ENCODE measurements around the gene MMP2. TPM values are rescaled to one million over a fixed set of nuclear protein-coding genes. Genes with fewer than 3 reads are reported as not detected.

Gene MMP2
- total RNA-seq, 1 experiment from 2014 or later: not detected

- H3K9ac ChIP-seq (ENCODE audit: low read length): no peak overlapping the region
- H3K4me1 ChIP-seq (ENCODE audit: insufficient read depth, low read length): no peaks in the 10 kb centered on the region
- CTCF ChIA-PET: no interaction called here
- no peaks in the 10 kb centered on the region for H3F3A ChIP-seq (ENCODE audit: low read length, unreplicated experiment)
- BruUV-seq (replicated peaks): no TSS peak
- no peaks in the 10 kb centered on the region for H3K36me3 ChIP-seq (ENCODE audit: low read depth, low read length)
- intact Hi-C loops (cut with micrococcal nuclease): no loop called here
- H2AFZ ChIP-seq (ENCODE audit: low read length): no peak overlapping the region
- H3K27me3 ChIP-seq (ENCODE audit: low read length): no peaks in the 10 kb centered on the region
- H3K9me3 ChIP-seq (ENCODE audit: low read length): no peaks in the 10 kb centered on the region
- H3K79me2 ChIP-seq (ENCODE audit: low read length): no peaks in the 10 kb centered on the region
- no peak for DNase-seq
- no peak overlapping the region for H3K4me2 ChIP-seq (ENCODE audit: low read length)
- POLR2A ChIA-PET (ENCODE audit: unreplicated experiment): no interaction called here
- TF ChIP-seq CTCF (conservative IDR thresholded peaks at IDR 0.05; ENCODE audit: low read depth, low read length): no peak
- no peak for TF ChIP-seq EZH2 (IDR thresholded peaks at IDR 0.05; ENCODE audit: low read length, unreplicated experiment)
- no peak overlapping the region for H3K4me3 ChIP-seq (ENCODE audit: low read length)
- no peak overlapping the region for H3K27ac ChIP-seq (ENCODE audit: low read length)
- no peak for ATAC-seq
- no peaks in the 10 kb centered on the region for H4K20me1 ChIP-seq (ENCODE audit: low read length)
- no peaks in the 10 kb centered on the region for H3K9me2 ChIP-seq (replicated peaks; ENCODE audit: low read length)
Observed at GRCh38 chr16:55454861-55455260, 24.1 kb upstream of the MMP2 start.

GRCh38 chr16:55462241-55462640 lies 16.8 kb upstream of the MMP2 start:
- TF ChIP-seq EZH2 (IDR thresholded peaks at IDR 0.05; ENCODE audit: low read length, unreplicated experiment) (no peak), CTCF (conservative IDR thresholded peaks at IDR 0.05; ENCODE audit: low read depth, low read length) (no peak), EZH2phosphoT487 (IDR thresholded peaks at IDR 0.05; ENCODE audit: borderline replicate concordance, low read length) (no peak)
- H3K27ac ChIP-seq (ENCODE audit: low read length): no peak overlapping the region
- BruUV-seq (replicated peaks): no TSS peak
- no peak overlapping the region for H2AFZ ChIP-seq (ENCODE audit: low read length)
- peaks cover 2% of the 10 kb centered on the region; the same call in 1 of the 2 replicates for H3K36me3 ChIP-seq (ENCODE audit: low read depth, low read length)
- H3F3A ChIP-seq (ENCODE audit: low read length, unreplicated experiment): no peaks in the 10 kb centered on the region
- POLR2A ChIA-PET (ENCODE audit: unreplicated experiment): no interaction called here
- no peaks in the 10 kb centered on the region for H3K4me1 ChIP-seq (ENCODE audit: insufficient read depth, low read length)
- ATAC-seq (no peak), DNase-seq (no peak)
- intact Hi-C loops (cut with micrococcal nuclease): loop anchor here (10.0 kb wide), 1 partner anchor 1687 kb away; no protein-coding TSS in a partner anchor
- H3K9me3 ChIP-seq (ENCODE audit: low read length): no peaks in the 10 kb centered on the region
- CTCF ChIA-PET: no interaction called here
- H3K9ac ChIP-seq (ENCODE audit: low read length): no peak overlapping the region
- H4K20me1 ChIP-seq (ENCODE audit: low read length): no peaks in the 10 kb centered on the region
- no peak overlapping the region for H3K4me3 ChIP-seq (ENCODE audit: low read length)
- H3K4me2 ChIP-seq (ENCODE audit: low read length): no peak overlapping the region
- no peaks in the 10 kb centered on the region for H3K27me3 ChIP-seq (ENCODE audit: low read length)
- H3K9me2 ChIP-seq (replicated peaks; ENCODE audit: low read length): no peaks in the 10 kb centered on the region
- no peaks in the 10 kb centered on the region for H3K79me2 ChIP-seq (ENCODE audit: low read length)

- Histone ChIP-seq H3K9me2 (replicated peaks; ENCODE audit: low read length) (no peaks in the 10 kb centered on the region), H3K4me2 (ENCODE audit: low read length) (no peak overlapping the region), H3K9ac (ENCODE audit: low read length) (no peak overlapping the region), H4K20me1 (ENCODE audit: low read length) (no peaks in the 10 kb centered on the region), H3K9me3 (ENCODE audit: low read length) (no peaks in the 10 kb centered on the region), H3K36me3 (ENCODE audit: low read depth, low read length) (peaks cover 2% of the 10 kb centered on the region; the same call in 1 of the 2 replicates), H2AFZ (ENCODE audit: low read length) (no peak overlapping the region), H3K4me3 (ENCODE audit: low read length) (no peak overlapping the region), H3K27ac (ENCODE audit: low read length) (no peak overlapping the region), H3K4me1 (ENCODE audit: insufficient read depth, low read length) (no peaks in the 10 kb centered on the region), H3F3A (ENCODE audit: low read length, unreplicated experiment) (no peaks in the 10 kb centered on the region), H3K79me2 (ENCODE audit: low read length) (no peaks in the 10 kb centered on the region), H3K27me3 (ENCODE audit: low read length) (no peaks in the 10 kb centered on the region)
- POLR2A ChIA-PET (ENCODE audit: unreplicated experiment): no interaction called here
- intact Hi-C loops (cut with micrococcal nuclease): loop anchor here (10.0 kb wide), 1 partner anchor 1690 kb away; no protein-coding TSS in a partner anchor
- CTCF ChIA-PET: interaction anchor here (0.5 to 1.0 kb wide), 4 partner anchors 80 to 1911 kb away, joined by 3 to 4 read pairs (median 3); no protein-coding TSS in a partner anchor
- no TSS peak for BruUV-seq (replicated peaks)
- ATAC-seq (no peak), DNase-seq (no peak)
- TF ChIP-seq EZH2 (IDR thresholded peaks at IDR 0.05; ENCODE audit: low read length, unreplicated experiment) (no peak), EZH2phosphoT487 (IDR thresholded peaks at IDR 0.05; ENCODE audit: borderline replicate concordance, low read length) (no peak), CTCF (conservative IDR thresholded peaks at IDR 0.05; ENCODE audit: low read depth, low read length) (no peak)
Observed at GRCh38 chr16:55464375-55464774, 14.6 kb upstream of the MMP2 start.
